Measurements from ENCODE around the gene ZNF566. TPM values are rescaled to one million over a fixed set of nuclear protein-coding genes. Genes with fewer than 3 reads are reported as not detected.

The ZNF566 gene
- total RNA-seq, 1 donor = 11.2 TPM

DNA sequence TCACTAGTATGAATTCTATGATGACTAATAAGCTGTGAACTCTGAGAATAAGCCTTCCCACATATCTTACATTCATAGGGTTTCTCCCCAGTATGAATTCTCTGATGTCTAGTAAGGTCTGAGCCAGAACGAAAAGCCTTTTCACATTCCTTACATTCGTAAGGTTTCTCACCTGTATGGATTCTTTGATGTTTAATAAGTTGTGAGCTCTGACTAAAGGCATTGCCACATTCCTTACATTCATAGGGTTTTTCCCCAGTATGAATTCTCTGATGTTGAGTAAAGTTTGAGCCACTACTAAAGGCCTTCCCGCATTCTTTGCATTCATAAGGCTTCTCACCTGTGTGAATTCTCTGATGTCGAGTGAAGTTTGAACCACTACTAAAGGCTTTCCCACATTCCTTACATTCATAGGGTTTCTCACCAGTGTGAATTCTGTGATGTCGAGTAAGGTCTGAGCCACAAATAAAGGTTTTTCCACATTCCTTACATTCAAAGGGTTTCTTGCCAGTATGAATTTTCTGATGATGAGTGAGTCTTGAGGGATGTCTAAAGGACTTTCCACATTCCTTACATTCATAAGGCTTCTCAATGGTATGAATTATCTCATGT, 40.2 kb downstream of the ZNF566 start:
- TF ChIP-seq, protein P1, sequence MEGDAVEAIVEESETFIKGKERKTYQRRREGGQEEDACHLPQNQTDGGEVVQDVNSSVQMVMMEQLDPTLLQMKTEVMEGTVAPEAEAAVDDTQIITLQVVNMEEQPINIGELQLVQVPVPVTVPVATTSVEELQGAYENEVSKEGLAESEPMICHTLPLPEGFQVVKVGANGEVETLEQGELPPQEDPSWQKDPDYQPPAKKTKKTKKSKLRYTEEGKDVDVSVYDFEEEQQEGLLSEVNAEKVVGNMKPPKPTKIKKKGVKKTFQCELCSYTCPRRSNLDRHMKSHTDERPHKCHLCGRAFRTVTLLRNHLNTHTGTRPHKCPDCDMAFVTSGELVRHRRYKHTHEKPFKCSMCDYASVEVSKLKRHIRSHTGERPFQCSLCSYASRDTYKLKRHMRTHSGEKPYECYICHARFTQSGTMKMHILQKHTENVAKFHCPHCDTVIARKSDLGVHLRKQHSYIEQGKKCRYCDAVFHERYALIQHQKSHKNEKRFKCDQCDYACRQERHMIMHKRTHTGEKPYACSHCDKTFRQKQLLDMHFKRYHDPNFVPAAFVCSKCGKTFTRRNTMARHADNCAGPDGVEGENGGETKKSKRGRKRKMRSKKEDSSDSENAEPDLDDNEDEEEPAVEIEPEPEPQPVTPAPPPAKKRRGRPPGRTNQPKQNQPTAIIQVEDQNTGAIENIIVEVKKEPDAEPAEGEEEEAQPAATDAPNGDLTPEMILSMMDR (IDR thresholded peaks at IDR 0.05; ENCODE audit: insufficient read depth, low read depth, low read length) = no peak
- DNase-seq (ENCODE audit: low read depth) = no peak
- no peak overlapping the region for H3K4me3 ChIP-seq (ENCODE audit: low read depth, low read length)

DNA sequence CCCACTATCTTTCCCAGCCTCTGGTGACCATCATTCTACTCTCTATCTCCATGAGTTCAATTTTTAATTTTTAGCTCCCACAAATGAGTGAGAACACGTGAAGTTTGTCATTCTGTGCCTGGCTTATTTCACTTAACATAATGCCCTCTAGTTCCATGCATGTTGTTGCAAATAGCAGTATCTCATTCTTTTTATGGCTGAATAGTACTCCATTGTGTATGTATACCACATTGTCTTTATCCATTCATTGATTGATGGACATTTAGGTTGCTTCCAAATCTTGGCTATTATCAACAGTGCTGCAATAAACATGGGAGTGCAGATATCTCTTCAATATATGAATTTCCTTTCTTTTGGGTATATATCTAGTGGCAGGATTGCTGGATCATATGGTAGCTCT, 48.0 kb downstream of the ZNF566 start:
- H3K4me3 ChIP-seq (ENCODE audit: low read depth, low read length) = no peak overlapping the region
- DNase-seq (ENCODE audit: low read depth) = no peak
- TF ChIP-seq, protein P1 (IDR thresholded peaks at IDR 0.05; ENCODE audit: insufficient read depth, low read depth, low read length) = no peak

DNA sequence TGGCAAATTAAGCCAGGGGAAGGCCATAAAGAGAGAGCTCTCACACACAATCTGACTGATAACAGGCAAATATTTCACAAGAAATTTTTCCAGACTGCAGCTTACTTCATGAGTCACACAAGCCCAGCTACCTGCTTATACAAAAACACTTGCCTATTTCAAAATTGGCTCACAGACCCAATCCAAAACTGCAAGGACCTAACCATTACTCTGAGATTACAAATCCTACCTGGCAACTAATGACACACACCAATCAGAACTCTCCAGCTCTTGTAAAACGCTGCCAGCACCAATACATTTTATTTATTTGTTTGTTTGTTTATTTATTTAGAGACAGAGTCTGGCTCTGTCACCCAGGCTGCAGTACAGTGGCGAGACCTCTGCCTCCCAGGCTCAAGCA, 52.8 kb downstream of the ZNF566 start:
- TF ChIP-seq, protein P1 (IDR thresholded peaks at IDR 0.05; ENCODE audit: insufficient read depth, low read depth, low read length) = no peak
- DNase-seq (ENCODE audit: low read depth) = peak; percentile 28
- no peak overlapping the region for H3K4me3 ChIP-seq (ENCODE audit: low read depth, low read length)

DNA sequence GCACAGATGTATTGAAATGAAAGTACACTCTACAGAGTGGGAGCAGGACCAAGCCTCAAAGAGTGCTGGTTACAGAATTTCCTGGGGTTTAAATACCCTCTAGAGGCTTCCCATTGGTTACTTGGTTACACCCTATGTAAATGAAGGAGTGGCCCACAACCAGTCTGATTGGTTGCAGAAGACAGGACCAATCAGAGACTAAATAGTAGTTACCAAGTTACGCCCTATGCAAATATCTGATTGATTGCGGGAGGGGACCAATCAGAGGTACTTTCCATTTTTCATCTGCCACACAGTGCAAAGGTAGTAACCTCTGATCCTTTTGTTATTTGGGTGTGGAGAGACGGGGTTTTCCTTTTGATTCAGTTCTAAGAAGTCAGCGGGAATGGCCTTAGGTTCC, 65.4 kb downstream of the ZNF566 start:
- TF ChIP-seq, protein P1 (IDR thresholded peaks at IDR 0.05; ENCODE audit: insufficient read depth, low read depth, low read length) = no peak
- no peak for DNase-seq (ENCODE audit: low read depth)
- H3K4me3 ChIP-seq (ENCODE audit: low read depth, low read length) = no peak overlapping the region

DNA sequence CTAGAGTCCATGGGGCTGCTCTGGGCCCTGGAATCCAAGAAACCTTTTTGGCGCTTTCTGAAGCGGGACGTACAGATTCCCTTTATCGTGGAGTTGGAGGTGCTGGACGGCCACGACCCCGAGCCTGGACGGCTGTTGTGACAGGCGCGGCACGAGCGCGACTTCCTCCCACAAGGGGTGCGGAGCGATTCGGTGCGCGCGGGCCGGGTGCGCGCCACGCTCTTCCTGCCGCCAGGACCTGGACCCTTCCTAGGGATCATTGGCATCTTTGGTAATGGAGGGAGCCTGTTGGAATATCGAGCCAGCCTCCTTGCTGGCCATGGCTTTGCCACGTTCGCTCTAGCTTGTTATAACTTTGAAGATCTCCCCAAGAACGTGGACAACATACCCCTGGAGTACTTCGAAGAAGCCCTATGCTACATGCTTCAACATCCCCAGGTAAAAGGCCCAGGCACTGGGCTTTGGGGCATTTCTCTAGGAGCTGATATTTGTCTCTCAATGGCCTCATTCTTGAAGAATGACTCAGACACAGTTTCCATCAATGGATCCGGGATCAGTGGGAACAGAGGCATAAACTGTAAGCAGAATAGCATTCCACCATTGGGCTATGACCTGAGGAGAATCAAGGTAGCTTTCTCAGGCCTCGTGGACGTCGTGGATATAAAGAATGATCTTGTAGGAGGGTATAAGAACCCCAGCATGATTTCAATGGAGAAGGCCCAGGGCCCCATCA, 67.4 kb downstream of the ZNF566 start:
- TF ChIP-seq, protein P1 (IDR thresholded peaks at IDR 0.05; ENCODE audit: insufficient read depth, low read depth, low read length) = no peak
- peak overlapping the region; percentile 54 for H3K4me3 ChIP-seq (ENCODE audit: low read depth, low read length)
- no peak for DNase-seq (ENCODE audit: low read depth)

DNA sequence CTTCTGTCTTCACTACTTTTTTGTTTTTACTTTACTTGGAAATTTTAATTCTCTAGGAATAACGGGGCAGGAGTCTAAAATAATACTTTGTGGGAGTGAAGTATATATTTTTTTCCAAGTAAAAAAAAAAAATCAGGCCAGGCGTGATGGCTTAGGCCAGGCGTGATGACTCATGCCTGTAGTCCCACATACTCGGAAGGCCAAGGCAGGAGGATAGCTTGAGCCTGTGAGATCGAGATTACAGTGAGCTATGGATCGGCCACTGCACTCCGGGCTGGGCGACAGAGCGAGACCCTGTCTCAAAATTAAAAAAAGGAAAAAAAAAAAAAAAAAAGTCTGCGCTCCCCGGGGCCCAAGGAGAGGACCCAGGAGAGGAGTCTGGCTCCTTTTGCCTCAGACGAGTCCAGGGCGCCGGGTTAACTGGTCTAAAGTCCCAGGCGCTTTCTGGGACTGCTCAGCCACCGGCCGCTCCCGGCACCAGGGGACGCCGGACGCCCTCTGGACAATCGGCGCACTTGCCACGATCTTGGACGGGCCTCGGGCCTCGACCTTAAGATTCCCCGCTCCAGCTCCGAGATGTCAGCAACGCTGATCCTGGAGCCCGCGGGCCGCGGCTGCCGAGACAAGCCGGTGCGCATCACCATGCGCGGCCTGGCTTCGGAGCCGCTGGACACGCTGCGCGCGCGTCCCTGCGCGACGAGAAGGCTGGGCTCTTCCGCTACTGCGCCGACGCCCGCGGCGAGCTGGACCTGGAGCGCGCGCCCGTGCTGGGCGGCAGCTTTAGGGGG, 68.2 kb downstream of the ZNF566 start:
- peak overlapping the region; percentile 54 for H3K4me3 ChIP-seq (ENCODE audit: low read depth, low read length)
- peak; percentile 53 for DNase-seq (ENCODE audit: low read depth)

More for the DNA sequence above, 68.2 kb downstream of the ZNF566 start:
- TF ChIP-seq, protein P1 (IDR thresholded peaks at IDR 0.05; ENCODE audit: insufficient read depth, low read depth, low read length) = no peak

Data from fibroblast of villous mesenchyme (primary cell).